Measurements from ENCODE around the gene HILPDA.
"Not testable (repeated sequence)": the region's sequence is repeated elsewhere in the genome, so short reads cannot be mapped to it uniquely, and the experiment has no call there.

The HILPDA gene

GRCh38 chr7:128463345-128463744 is 7.7 kb downstream of the HILPDA start:
- DNase-seq (ENCODE audit: low spot score), result not testable (repeated sequence)

GRCh38 chr7:128463933-128464332 is 8.3 kb downstream of the HILPDA start:
- not testable (repeated sequence) for DNase-seq (ENCODE audit: low spot score)

GRCh38 chr7:128466871-128467270 is 11.2 kb downstream of the HILPDA start:
- not testable (repeated sequence) for DNase-seq (ENCODE audit: low spot score)

- DNase-seq (ENCODE audit: low spot score), result peak; percentile 86
Observed at GRCh38 chr7:128476402-128477335, 21.0 kb downstream of the HILPDA start, which contains the start of gene METTL2B. METTL2B (plus strand) TSS chr7:128476748; CDS start chr7:128476766, 18 bp downstream.

GRCh38 chr7:128477336-128477690 is 21.6 kb downstream of the HILPDA start:
- DNase-seq (ENCODE audit: low spot score), result not testable (repeated sequence)

GRCh38 chr7:128479082-128479481 is 23.4 kb downstream of the HILPDA start:
- not testable (repeated sequence) for DNase-seq (ENCODE audit: low spot score)

GRCh38 chr7:128488134-128488533 is 32.5 kb downstream of the HILPDA start:
- not testable (repeated sequence) for DNase-seq (ENCODE audit: low spot score)

- no peak for DNase-seq (ENCODE audit: low spot score)
Observed at GRCh38 chr7:128497405-128497804, 41.7 kb downstream of the HILPDA start.

- not testable (repeated sequence) for DNase-seq (ENCODE audit: low spot score)
Observed at GRCh38 chr7:128505416-128505815, 49.7 kb downstream of the HILPDA start.

GRCh38 chr7:128506819-128507218 is 51.1 kb downstream of the HILPDA start:
- DNase-seq (ENCODE audit: low spot score), result not testable (repeated sequence)

- DNase-seq (ENCODE audit: low spot score), result peak; percentile 69
Observed at GRCh38 chr7:128507321-128507993, 51.8 kb downstream of the HILPDA start.
